NCI-H128 (cell line): Measurements from ENCODE around the gene COA7.
"Not testable (repeated sequence)": the region's sequence is repeated elsewhere in the genome, so short reads cannot be mapped to it uniquely, and the experiment has no call there.

Experiments
- DNase-seq: peaks from one replicate; lab custom pipeline; 2025; ENCODE audit not compliant: unreplicated experiment; lab: John Stamatoyannopoulos, UW

Gene COA7

DNA sequence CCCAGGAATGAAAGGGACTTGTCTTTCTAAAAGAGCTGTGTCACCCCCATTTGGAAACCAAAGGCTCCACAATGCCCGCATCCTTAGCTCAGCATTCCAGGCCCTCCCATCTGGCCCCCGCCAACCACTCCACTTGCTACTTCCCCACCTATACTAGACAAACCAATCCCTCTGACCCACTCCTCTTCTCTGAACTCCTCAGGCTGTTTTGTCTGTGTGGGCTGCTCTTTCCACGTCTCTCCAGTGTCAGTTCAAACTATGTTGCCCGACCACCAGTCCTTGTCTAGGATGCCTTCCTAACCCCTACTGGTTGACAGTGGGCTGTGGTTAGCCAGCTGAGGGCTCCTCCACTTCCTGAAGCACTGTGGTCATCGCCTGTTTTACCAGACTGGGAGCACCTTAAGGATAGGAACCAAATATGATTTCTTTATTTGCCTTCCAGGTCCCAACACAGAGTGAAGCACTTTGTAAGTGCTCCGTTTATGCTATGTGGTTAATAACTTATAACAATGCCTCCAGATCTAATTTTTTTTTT lies 8.1 kb upstream of the COA7 start:
- DNase-seq = no peak

DNA sequence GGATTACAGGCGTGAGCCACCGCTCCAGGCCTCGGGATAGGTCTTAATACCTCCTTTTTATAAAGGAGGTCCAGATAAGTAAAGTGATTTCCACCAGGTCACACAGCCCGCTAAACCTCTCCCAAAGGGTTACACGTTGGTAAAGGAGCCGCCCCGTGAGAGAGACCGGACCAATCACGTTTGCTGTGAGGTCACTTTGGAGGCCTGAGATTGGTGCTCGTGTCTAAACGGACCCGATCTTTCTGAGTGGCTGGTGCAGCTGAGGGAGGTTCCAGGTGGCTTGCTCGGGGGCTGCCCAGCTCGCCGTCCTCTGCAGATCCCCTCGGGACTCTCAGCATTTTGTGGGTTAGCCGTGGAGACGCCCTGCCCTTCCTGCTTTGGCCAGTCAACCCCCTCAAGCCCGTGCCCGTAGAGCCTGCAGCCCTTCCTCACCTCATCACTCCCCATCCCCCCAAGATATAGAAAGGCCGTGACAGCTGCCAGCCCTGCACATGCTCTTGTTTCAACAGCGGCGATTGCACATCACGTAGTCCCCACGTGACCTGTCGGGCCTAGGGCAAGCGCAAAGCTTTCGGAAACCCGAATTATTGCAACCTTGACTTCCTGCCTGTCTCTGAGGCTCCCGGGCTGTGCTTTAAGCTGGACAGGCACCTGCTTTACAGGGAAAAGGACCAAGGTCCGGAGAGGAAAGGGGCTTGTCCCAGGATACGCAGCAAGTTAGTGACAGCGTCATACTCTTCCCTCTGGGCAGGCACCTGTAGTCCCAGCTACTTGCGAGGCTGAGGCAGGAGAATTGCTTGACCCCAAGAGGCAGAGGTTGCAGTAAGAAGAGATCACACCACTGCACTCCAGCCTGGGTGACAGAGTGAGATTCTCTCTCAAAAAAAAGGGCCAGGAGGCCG lies 5.0 kb upstream of the COA7 start:
- DNase-seq = peak; percentile 67

DNA sequence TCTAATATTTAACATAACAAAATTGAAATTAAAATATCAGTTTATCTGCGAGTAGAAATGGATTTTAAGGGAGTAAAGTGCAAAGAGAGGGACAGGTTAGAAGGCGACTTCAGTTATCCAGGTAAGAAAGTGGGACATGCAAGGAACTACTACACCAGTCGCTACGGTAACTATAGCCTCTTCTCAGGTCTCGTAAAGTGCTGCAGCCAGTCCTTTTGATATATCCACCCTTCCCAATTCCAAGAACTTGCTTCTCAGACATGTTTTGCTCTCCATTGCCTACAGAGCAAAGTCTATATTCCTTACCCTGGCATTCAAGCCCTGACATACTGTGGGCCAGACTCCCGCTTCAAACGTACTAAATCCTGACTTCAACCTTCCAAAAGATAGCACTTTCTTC lies 2.5 kb downstream of the COA7 start:
- DNase-seq = no peak

DNA sequence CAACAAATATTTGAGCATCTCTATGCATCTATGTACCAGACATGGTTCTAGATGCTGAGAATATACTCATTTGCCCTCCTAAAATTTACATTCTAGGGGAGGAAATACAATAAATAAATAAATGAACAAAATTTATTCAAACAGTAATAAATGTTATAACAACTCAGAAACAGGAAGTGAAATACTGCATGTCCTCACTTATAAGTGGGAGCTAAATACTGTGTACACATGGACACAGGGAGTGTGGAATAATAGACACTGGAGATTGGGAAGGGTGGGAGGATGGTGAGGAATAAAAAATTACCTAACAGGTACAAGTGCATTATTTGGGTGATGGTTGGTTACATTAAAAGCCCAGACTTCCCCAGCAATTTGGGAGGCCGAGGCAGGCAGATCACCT lies 4.3 kb downstream of the COA7 start:
- no peak for DNase-seq

DNA sequence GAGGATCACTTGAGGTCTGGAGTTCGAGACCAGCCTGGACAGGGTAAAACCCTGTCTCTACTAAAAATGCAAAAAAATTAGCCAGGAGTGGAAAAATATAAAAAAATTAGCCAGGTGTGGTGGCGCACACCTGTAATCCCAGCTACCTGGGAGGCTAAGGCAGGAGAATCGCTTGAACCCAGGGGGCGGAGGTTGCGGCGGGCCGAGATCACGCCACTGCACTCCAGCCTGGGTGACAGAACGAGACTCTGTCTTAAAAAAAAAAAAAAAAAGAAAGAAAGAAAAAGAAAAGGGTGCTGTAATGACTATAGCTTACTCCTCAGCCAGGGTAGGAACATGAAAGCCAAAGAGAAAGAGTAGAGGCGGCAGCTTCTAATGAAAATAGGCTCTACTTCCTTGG lies 4.8 kb downstream of the COA7 start:
- not testable (repeated sequence) for DNase-seq

DNA sequence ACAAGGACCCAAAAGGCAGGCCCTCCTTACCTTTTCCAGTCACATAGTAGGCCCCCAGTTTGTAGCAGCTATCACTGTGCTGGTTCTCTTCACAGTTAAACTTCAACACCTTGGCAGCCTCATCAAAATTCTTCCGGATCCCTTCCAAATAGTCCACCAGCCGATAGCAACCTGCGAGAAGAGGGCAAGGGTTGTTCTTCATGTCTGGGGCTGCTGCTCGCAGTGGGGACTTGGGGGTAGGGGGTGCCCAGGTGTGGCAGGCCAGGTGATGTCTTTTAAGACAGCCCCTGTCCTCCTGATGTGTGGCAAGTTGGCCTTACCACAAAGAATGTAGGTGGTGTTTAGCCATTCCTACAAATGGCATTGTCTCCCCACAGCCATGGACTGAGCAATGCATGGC lies 5.5 kb downstream of the COA7 start:
- no peak for DNase-seq

DNA sequence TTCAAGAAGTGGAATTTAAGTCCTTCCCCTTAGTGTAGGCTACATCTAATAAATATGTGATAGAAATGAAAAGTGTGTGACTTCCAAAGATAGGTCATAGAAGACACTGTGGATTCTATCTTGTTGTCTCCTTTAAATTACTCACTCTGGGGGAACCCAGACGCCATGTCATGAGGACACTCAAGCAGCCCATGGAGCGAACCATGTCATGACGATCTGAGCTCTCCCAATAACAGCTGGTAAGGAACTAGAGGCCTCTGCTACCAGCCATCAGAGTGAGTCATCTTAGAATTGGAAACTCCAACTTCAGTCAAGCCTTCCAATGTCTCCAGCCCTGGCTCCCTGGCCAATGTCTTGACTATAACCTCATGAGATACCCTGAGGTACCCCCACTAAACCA lies 6.3 kb downstream of the COA7 start:
- DNase-seq = no peak

DNA sequence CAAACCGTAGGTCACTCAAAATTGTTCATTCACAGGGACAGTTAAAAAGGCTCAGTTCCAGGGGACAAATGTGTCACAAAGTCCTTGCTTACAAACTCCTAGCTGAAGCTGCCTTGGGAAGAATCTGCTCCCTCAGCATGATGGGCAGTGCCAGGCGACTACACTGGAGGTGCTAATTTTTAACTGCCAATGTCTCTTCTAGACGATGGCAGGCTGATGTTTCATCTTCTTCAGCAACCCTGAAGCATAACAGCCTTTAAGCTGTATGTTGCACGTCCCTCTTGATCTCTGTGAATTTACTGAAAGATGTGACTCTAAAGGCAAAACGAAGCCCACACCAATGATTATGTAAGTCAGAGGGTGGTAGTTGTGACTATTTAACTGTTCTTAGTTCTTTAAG lies 11.3 kb downstream of the COA7 start:
- DNase-seq = no peak

DNA sequence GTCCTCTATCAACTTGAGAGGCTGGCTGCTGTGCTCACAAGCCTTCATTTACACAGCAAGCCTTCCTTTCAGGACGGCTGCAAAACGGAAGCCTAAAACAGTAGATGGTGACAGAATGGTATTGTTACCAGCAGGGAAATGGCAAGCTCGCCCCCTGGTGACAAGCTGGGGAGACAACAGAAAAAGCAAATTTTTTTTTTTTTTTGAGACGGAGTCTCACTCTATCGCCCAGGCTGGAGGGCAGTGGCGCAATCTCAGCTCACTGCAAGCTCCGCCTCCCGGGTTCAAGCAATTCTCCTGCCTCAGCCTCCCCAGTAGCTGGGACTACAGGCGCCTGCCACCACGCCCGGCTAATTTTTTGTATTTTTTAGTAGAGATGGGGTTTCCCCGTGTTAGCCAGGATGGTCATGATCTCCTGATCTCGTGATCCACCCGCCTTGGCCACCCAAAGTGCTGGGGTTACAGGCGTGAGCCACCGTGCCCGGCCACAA lies 11.8 kb downstream of the COA7 start:
- DNase-seq = peak; percentile 46

DNA sequence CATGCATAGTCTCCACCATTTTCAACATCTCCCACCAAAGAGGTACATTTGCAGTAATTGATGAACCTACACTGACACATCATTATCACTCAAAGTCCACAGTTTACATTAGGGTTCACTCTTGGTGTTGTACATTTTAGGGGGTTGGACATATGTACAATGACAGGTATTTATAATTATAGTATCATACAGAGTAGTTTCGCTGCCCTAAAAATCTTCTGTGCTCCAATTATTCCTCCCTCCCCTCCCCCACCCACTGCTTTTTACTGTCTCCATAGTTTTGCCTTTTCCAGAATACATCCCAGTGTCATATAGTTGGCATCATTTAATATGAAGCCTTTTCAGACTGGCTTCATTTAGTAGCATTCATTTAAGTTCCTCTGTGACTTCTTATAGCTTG lies 13.6 kb downstream of the COA7 start:
- DNase-seq = no peak

DNA sequence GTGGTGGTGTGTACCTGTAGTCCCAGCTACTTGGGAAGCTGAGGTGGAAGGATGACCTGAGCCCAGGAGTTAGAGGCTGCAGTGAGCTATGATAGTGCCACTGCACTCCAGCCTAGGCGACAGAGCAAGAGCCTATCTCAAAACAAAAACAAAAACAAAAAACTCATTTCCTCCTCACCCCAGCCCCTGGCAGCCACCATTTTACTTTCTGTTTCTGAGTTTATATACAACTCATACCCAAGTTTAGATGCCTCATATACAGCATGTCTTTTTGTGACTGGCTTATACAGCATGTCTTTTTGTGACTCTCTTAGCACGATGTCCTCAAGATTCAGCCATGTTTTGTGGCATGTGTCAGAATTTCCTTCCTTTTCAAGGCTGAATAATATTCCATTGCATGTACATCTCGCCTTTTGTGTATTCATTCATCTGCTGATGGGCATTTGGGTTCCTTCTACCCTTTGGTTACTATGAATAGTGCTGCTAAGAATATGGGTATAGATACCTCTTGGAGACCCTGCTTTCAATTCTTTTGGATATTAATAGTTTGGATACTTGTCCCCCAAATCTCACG lies 14.7 kb downstream of the COA7 start:
- no peak for DNase-seq

DNA sequence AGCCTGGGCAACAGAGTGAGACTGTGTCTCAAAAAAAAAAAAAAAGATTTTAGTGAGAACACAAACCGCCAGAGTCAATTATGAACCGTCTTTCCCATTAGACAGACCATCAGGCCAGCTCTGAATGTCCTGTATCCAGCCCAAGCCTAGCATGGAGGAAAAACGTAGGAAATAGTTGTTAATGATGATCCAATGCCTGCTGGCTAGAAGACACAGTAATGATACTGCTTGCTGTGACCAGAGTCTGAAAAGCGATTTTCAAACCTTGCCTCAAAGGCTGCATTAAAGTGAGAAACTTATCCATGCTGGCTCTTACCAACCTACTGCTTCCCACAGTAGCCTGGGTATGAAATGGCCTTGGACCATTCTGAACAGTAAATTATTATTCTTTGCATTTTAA lies 17.0 kb downstream of the COA7 start:
- no peak for DNase-seq

DNA sequence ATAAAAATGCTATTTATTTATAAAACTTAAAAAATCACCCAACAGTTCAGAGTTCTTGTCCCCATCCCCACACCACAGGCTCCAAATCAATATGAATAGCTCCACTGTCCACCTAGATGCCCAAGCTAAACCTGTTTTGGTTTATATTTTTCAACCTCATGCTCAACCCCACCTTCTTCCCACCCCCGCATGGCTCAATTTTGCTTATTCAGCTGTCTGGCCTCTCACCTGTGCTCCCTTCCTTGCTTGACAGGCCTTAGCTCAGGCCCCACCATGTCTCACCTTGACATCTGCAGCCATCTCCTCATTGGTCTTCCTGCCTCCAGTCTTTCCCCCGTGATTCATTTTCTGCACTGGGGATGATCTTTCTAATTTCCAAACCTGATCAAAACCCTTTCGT lies 17.8 kb downstream of the COA7 start:
- no peak for DNase-seq

DNA sequence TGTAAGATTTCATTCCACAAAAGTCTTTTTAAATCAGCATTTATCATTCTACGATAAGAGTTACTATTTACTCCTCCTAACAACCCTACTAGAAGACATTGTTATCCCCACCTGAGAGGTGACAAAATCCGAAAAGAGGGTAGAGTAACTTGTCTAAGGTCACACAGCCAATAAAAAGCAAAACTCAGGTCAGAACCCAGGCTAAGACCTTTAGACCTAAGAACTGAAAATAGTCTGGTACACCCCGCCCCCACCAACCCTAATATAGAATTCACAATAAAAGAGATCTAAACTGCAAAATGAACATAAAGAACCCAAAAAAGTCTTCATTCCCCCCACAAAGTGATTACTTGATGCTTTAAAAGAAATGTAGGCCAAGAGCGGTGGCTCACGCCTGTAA lies 18.6 kb downstream of the COA7 start:
- no peak for DNase-seq

DNA sequence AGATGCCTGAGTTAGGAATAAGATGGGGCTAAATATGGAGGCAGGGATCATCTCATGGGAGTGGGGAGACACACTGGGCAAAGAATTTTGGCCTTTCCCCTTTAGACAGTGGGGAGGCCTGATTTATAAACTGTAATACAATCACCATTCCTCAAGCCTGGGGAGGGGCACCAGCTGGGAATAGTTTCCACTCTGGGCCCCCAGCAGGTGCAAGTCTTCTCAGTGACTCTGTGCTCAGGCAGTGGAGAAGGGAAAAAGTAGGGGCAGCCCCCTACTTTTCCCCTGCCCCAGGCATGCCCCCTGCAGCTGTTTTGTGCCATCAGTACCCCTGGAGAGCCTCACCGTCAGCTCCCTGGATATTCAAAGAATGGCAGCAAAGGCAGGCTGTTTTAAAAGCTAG lies 19.1 kb downstream of the COA7 start:
- DNase-seq = no peak

DNA sequence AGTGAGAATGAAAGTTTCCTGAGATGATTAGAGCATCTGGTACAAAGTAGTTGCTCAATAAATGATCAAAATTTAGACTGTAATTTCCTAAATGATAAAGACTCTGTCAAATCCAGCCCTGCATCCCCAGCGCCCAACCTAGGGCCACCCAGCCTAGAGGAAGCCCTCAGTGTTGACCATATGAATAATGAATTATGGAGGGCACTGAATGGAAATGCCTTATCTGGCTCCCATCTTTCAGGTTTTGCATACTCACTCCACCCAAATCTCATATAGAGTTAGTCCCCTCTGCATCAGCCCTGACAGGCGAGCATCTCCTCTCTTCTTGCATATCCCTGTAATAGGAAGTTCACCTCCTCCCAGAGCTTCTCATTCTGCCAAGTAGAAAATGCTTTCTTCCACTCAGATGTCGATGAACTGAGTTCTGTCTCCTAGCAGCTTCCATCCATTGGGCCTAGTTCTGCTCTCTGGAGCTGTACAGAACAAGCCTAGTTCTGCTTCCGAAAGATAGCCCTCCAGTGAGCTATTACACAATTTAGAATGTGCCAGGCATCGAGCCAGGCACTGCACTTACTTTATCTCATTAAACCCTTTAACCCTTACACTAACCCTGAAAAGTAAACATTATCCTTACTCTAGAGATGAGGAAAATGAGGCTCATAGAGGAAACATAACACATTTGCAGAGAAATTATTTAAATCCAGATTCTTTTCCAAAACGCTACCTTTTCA lies 20.9 kb downstream of the COA7 start:
- no peak for DNase-seq

DNA sequence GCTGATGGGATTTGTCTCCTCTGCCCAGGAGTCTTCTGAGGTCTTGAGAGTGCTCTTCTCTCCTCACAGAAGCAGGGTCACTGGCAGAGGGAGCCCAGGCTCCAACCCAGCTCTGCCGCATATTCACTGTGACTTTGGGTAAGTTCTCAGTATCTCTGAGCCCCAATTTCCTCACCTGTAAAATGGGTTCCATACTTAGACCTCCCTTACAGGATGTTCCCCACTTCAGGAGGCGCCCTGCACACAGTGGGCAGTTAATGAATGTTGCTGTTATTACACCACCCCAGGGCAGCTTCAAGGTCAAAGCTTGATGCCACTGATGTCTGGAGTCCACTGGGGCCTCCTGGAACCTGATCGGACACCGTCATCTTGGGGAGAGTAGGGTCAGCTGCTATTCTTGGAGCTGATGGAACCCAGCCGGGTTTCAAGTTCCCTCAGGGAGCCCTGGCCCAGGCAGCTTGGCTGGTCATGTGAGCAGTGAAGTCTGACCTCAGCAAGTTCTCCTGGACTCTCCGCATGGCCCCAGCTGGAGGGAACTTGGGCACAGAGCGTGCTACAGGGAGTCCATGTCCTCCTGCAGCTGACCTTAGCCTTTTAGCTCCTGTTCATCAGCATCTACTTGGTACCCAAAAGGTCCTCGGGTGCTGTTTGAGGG lies 21.8 kb downstream of the COA7 start:
- no peak for DNase-seq

DNA sequence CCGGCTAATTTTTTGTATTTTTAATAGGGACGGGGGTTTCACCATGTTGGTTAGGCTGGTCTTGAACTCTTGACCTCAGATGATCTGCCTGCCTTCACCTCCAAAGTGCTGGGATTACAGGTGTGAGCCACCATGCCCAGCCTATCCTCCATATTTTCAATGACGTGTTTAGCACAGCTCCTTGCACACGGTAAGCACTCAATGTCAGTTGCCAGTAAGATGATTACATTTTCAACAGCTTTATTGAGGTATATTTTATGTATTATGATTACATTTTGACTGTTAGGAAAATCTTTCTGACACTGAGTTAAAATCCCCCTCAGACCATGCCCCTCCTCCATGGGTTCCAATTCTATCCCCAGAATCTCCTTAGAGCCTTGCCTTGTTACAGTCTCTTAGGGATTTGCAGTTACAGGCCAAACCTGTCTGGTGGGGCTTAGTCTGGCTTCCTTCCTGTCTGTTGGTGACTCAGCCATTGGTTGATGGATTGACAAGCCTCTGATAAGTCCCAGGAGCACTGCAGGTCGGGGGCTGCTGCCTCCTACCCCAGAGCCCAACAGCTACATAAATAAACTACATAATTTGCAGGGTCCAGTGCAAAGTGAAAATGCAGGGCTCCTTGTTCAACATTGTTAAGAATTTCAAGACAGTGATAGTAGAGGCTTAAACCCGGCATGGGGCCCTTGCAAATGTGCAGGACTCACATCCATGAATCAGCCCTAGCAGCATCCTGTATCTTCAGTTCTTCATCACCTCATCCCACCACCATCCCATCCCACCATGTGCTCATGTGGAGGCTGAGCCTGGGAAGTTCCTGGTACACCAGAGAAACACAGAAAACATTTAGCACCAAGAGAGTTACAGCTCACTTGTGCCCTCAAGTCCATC lies 23.4 kb downstream of the COA7 start:
- no peak for DNase-seq

DNA sequence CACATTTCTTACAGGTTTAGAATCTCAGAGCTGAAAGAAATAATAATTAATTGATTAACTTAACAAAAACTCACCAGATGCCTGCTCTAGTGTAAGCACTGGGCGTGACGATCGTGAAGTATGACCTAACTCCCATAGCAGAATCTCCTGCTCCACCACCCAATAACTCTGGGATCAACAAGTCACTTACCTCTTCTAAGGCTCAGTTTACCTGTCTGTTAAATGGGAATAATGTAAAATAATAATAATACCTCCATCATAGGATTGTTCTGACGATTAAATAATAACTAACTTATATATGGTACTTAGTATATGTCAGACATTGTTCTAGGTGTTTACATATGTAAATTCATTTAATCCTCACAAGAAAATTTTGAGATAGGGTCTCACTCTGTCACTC lies 24.6 kb downstream of the COA7 start:
- no peak for DNase-seq

DNA sequence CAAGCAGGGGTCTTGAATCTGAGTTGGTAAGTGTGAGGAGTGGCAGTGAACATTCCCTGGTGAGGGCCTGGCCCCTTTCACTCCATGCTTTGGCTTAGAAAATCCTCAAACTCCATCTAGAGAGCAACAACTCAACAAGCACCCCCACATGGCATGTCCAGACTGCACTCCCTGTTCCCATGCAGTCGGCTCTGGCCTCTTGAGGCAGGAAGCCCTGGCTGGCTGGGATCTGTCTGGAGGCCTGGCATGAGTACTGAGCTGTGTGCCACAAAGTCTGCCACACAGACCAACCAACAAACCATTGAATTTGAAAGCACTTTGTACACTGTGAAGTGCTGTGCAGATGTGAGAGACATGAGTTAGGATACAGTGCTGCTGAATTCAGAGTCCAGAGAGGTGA lies 25.2 kb downstream of the COA7 start:
- DNase-seq = no peak
